HepG2 (cell line): ENCODE data around the gene UTRN. TPM values are rescaled to one million over a fixed set of nuclear protein-coding genes. Genes with fewer than 3 reads are reported as not detected.

Experiments used
- BORCS8-MEF2B ChIP-seq: sonication (generic); formaldehyde crosslinking; IDR thresholded peaks from 2 replicates; pipeline ENCODE4 v1.8.0; 2022; ENCODE audit warnings: mild to moderate bottlenecking, missing genetic modification reagents
- GATAD2A ChIP-seq: IDR thresholded peaks from 2 replicates; pipeline ENCODE4 v1.6.1; 2016
- HMG20A ChIP-seq: IDR thresholded peaks from 2 replicates; pipeline ENCODE4 v1.6.1; 2016; ENCODE audit warnings: borderline replicate concordance
- KMT2B ChIP-seq: IDR thresholded peaks from 2 replicates; pipeline ENCODE4 v1.6.1; 2016; ENCODE audit warnings: missing genetic modification reagents, missing compliant biosample characterization
- NR3C1 ChIP-seq: sonication (generic); formaldehyde crosslinking; IDR thresholded peaks from 2 replicates; pipeline ENCODE4 v1.4.0; 2020; ENCODE audit warnings: missing genetic modification reagents
- XRCC5 ChIP-seq: fragments of 200-400 bp; formaldehyde crosslinking; optimal IDR thresholded peaks from 2 replicates; pipeline ENCODE3; 2017; ENCODE audit warnings: mild to moderate bottlenecking, low read length
- ZNF253 ChIP-seq: sonication (generic); formaldehyde crosslinking; IDR thresholded peaks from 2 replicates; pipeline ENCODE4 v1.8.0; 2022; ENCODE audit warnings: mild to moderate bottlenecking, missing genetic modification reagents, borderline replicate concordance
- ZNF781 ChIP-seq: sonication (generic); formaldehyde crosslinking; IDR thresholded peaks from 2 replicates; pipeline ENCODE4 v1.5.1; 2020; ENCODE audit warnings: borderline replicate concordance, mild to moderate bottlenecking, missing genetic modification reagents; ENCODE audit errors: not compliant biosample characterization
- ZSCAN30 ChIP-seq: sonication (generic); formaldehyde crosslinking; IDR thresholded peaks from 2 replicates; pipeline ENCODE4 v1.5.0; 2020; ENCODE audit warnings: mild to moderate bottlenecking, missing genetic modification reagents
- polyA plus RNA-seq, 8 experiments: library from polyadenylated mRNA; depleted of rRNA in 3 of 8; stranded (reverse) in 7 of 8; unstranded in 1 of 8; fragments of >200 nt; fragmentation: Illumina TruSeq in 4 of 8; extraction: Trizol in 4 of 8; gene quantifications; 2 replicates each; pipeline versions ENCODE4 v1.2.1 to v1.2.3, GENCODE V29; 2011 to 2016; ENCODE audit warnings: low read depth in 4 of 8, missing spikeins in 1 of 8, mixed read lengths in 1 of 8; ENCODE audit not compliant: insufficient read depth in 1 of 8
- total RNA-seq, 5 experiments: library from RNA; depleted of rRNA; stranded (reverse); fragments of >200 nt; fragmentation: Illumina TruSeq; extraction: Trizol; gene quantifications; 2 replicates each; pipeline ENCODE4 v1.2.3, GENCODE V29; 2016; ENCODE audit warnings: low read depth in 1 of 5
- TF ChIP-seq, protein P1 (sequence below): sonication (generic); formaldehyde crosslinking; conservative IDR thresholded peaks from 2 replicates; pipeline ENCODE4 v1.4.0; 2020; ENCODE audit warnings: missing genetic modification reagents
- TF ChIP-seq, protein P2 (sequence below): sonication (generic); formaldehyde crosslinking; conservative IDR thresholded peaks from 2 replicates; pipeline ENCODE4 v1.4.0; 2020; ENCODE audit warnings: mild to moderate bottlenecking, missing genetic modification reagents, moderate library complexity
- TF ChIP-seq, protein P3 (sequence below): sonication (generic); formaldehyde crosslinking; IDR thresholded peaks from 2 replicates; pipeline ENCODE4 v1.5.0; 2020; ENCODE audit warnings: missing genetic modification reagents
- TF ChIP-seq, protein P4 (sequence below), 2 experiments: sonication (generic) in 1 of 2; formaldehyde crosslinking in 1 of 2; IDR thresholded peaks; 2 replicates each; pipeline versions ENCODE4 v1.5.1 to v1.6.1; 2011 to 2020; ENCODE audit warnings: borderline replicate concordance in 1 of 2, low read depth in 1 of 2, low read length in 1 of 2, mild to moderate bottlenecking in 1 of 2, missing genetic modification reagents in 1 of 2, moderate library complexity in 1 of 2
- TF ChIP-seq, protein P5 (sequence below): IDR thresholded peaks from 2 replicates; pipeline ENCODE4 v1.4.0; 2020; ENCODE audit warnings: mild to moderate bottlenecking, missing genetic modification reagents

The UTRN gene
- total and polyA plus RNA-seq, 2 of the 13 experiments (the other 11 are each of a cell fraction or from before 2014, with no cell fraction given): 102 to 116 TPM

DNA sequence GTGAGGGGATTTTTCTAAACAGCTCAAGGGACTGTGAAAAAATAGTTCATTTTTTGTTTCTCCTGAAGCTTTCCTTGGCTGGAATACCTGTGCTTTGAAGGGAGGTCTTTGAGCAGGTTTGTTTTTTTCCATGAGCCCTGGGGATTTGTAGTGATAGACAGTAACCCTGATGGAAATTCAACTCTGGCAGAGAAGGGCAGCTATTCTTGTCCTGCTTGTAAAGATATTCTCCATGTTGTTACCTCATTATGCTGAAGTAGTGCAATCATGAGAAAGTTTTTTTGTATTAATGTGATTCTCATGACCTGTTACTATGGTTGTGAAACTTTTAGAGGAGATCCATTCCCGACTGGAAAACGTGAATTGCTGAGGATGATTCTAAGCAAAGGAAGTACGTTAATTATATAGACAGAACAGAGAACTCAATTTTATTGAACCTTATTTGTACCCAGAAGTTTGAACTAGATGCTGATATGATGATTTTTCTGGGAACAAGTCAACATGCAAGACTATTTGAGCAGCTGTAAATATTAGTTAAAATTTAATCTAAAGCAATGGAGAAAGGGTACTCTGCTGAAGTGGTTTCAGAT lies 12.5 kb downstream of the UTRN start (continued):
- TF ChIP-seq, protein P1, sequence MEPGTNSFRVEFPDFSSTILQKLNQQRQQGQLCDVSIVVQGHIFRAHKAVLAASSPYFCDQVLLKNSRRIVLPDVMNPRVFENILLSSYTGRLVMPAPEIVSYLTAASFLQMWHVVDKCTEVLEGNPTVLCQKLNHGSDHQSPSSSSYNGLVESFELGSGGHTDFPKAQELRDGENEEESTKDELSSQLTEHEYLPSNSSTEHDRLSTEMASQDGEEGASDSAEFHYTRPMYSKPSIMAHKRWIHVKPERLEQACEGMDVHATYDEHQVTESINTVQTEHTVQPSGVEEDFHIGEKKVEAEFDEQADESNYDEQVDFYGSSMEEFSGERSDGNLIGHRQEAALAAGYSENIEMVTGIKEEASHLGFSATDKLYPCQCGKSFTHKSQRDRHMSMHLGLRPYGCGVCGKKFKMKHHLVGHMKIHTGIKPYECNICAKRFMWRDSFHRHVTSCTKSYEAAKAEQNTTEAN (CRISPR knock-in tag): no peak
- TF ChIP-seq KMT2B (CRISPR knock-in tag) (0 out of 2 replicates have a peak, but pooled peaks have one; percentile 23), HMG20A (0 out of 2 replicates have a peak, but pooled peaks have one; percentile 7), BORCS8-MEF2B (CRISPR knock-in tag) (no peak), NR3C1 (CRISPR knock-in tag) (no peak), ZNF781 (CRISPR knock-in tag) (no peak), ZNF253 (CRISPR knock-in tag) (no peak), GATAD2A (peak; percentile 4; the same call in 1 of the 2 replicates), XRCC5 (no peak), ZSCAN30 (CRISPR knock-in tag) (0 out of 2 replicates have a peak, but pooled peaks have one; percentile 56)
- TF ChIP-seq, protein P2, sequence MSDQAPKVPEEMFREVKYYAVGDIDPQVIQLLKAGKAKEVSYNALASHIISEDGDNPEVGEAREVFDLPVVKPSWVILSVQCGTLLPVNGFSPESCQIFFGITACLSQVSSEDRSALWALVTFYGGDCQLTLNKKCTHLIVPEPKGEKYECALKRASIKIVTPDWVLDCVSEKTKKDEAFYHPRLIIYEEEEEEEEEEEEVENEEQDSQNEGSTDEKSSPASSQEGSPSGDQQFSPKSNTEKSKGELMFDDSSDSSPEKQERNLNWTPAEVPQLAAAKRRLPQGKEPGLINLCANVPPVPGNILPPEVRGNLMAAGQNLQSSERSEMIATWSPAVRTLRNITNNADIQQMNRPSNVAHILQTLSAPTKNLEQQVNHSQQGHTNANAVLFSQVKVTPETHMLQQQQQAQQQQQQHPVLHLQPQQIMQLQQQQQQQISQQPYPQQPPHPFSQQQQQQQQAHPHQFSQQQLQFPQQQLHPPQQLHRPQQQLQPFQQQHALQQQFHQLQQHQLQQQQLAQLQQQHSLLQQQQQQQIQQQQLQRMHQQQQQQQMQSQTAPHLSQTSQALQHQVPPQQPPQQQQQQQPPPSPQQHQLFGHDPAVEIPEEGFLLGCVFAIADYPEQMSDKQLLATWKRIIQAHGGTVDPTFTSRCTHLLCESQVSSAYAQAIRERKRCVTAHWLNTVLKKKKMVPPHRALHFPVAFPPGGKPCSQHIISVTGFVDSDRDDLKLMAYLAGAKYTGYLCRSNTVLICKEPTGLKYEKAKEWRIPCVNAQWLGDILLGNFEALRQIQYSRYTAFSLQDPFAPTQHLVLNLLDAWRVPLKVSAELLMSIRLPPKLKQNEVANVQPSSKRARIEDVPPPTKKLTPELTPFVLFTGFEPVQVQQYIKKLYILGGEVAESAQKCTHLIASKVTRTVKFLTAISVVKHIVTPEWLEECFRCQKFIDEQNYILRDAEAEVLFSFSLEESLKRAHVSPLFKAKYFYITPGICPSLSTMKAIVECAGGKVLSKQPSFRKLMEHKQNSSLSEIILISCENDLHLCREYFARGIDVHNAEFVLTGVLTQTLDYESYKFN (CRISPR knock-in tag): peak; percentile 50; the same call in 1 of the 2 replicates
- TF ChIP-seq, protein P3, sequence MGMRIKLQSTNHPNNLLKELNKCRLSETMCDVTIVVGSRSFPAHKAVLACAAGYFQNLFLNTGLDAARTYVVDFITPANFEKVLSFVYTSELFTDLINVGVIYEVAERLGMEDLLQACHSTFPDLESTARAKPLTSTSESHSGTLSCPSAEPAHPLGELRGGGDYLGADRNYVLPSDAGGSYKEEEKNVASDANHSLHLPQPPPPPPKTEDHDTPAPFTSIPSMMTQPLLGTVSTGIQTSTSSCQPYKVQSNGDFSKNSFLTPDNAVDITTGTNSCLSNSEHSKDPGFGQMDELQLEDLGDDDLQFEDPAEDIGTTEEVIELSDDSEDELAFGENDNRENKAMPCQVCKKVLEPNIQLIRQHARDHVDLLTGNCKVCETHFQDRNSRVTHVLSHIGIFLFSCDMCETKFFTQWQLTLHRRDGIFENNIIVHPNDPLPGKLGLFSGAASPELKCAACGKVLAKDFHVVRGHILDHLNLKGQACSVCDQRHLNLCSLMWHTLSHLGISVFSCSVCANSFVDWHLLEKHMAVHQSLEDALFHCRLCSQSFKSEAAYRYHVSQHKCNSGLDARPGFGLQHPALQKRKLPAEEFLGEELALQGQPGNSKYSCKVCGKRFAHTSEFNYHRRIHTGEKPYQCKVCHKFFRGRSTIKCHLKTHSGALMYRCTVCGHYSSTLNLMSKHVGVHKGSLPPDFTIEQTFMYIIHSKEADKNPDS: no peak
- TF ChIP-seq, protein P4, sequence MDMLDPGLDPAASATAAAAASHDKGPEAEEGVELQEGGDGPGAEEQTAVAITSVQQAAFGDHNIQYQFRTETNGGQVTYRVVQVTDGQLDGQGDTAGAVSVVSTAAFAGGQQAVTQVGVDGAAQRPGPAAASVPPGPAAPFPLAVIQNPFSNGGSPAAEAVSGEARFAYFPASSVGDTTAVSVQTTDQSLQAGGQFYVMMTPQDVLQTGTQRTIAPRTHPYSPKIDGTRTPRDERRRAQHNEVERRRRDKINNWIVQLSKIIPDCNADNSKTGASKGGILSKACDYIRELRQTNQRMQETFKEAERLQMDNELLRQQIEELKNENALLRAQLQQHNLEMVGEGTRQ (IDR thresholded peaks at IDR 0.05; ENCODE audit: low read depth, low read length): no peak
- TF ChIP-seq, protein P4 (CRISPR knock-in tag; IDR thresholded peaks at IDR 0.05; ENCODE audit: borderline replicate concordance): no peak
- TF ChIP-seq, protein P5, sequence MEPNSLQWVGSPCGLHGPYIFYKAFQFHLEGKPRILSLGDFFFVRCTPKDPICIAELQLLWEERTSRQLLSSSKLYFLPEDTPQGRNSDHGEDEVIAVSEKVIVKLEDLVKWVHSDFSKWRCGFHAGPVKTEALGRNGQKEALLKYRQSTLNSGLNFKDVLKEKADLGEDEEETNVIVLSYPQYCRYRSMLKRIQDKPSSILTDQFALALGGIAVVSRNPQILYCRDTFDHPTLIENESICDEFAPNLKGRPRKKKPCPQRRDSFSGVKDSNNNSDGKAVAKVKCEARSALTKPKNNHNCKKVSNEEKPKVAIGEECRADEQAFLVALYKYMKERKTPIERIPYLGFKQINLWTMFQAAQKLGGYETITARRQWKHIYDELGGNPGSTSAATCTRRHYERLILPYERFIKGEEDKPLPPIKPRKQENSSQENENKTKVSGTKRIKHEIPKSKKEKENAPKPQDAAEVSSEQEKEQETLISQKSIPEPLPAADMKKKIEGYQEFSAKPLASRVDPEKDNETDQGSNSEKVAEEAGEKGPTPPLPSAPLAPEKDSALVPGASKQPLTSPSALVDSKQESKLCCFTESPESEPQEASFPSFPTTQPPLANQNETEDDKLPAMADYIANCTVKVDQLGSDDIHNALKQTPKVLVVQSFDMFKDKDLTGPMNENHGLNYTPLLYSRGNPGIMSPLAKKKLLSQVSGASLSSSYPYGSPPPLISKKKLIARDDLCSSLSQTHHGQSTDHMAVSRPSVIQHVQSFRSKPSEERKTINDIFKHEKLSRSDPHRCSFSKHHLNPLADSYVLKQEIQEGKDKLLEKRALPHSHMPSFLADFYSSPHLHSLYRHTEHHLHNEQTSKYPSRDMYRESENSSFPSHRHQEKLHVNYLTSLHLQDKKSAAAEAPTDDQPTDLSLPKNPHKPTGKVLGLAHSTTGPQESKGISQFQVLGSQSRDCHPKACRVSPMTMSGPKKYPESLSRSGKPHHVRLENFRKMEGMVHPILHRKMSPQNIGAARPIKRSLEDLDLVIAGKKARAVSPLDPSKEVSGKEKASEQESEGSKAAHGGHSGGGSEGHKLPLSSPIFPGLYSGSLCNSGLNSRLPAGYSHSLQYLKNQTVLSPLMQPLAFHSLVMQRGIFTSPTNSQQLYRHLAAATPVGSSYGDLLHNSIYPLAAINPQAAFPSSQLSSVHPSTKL (CRISPR knock-in tag): 0 out of 2 replicates have a peak, but pooled peaks have one; percentile 5
